ENCODE results near the gene GCNT2.
"Not testable (repeated sequence)": the region's sequence is repeated elsewhere in the genome, so short reads cannot be mapped to it uniquely, and the experiment has no call there.

GCNT2 gene

GRCh38 chr6:10516953-10517352 lies 4.2 kb upstream of the GCNT2 start:
- no peak for DNase-seq

- no peak for DNase-seq
Measured at GRCh38 chr6:10518557-10519407, 2.4 kb upstream of the GCNT2 start.

- not testable (repeated sequence) for DNase-seq
Measured at GRCh38 chr6:10519408-10519697, 1.8 kb upstream of the GCNT2 start.

- no peak for DNase-seq
Measured at GRCh38 chr6:10520468-10520867, 683 bp upstream of the GCNT2 start.

GRCh38 chr6:10522929-10523573 lies 1.9 kb downstream of the GCNT2 start:
- no peak for DNase-seq

- DNase-seq = no peak
Measured at GRCh38 chr6:10526156-10526555, 5.0 kb downstream of the GCNT2 start.

- peak; percentile 53 to 56 for DNase-seq
Measured at GRCh38 chr6:10528158-10528981, 7.2 kb downstream of the GCNT2 start.

- DNase-seq = peak in 1 of 2 experiments; percentile 26
Measured at GRCh38 chr6:10529231-10529801, 8.2 kb downstream of the GCNT2 start.

GRCh38 chr6:10529828-10530374 lies 8.8 kb downstream of the GCNT2 start:
- not testable (repeated sequence) for DNase-seq

GRCh38 chr6:10531503-10531902 lies 10.4 kb downstream of the GCNT2 start:
- DNase-seq = no peak

- no peak for DNase-seq
Measured at GRCh38 chr6:10531942-10532341, 10.8 kb downstream of the GCNT2 start.

- DNase-seq = no peak
Measured at GRCh38 chr6:10532392-10532791, 11.2 kb downstream of the GCNT2 start.

GRCh38 chr6:10534419-10534762 lies 13.2 kb downstream of the GCNT2 start:
- no peak for DNase-seq

- DNase-seq = no peak
Measured at GRCh38 chr6:10535193-10535592, 14.0 kb downstream of the GCNT2 start.

- no peak for DNase-seq
Measured at GRCh38 chr6:10537726-10538125, 16.6 kb downstream of the GCNT2 start.

- no peak for DNase-seq
Measured at GRCh38 chr6:10540073-10540746, 19.1 kb downstream of the GCNT2 start.

- DNase-seq = no peak
Measured at GRCh38 chr6:10541591-10541990, 20.4 kb downstream of the GCNT2 start.

GRCh38 chr6:10542213-10542612 lies 21.1 kb downstream of the GCNT2 start:
- DNase-seq = no peak

GRCh38 chr6:10543488-10543887 lies 22.3 kb downstream of the GCNT2 start:
- no peak for DNase-seq

GRCh38 chr6:10545482-10545881 lies 24.3 kb downstream of the GCNT2 start:
- no peak for DNase-seq

GRCh38 chr6:10547809-10548208 lies 26.7 kb downstream of the GCNT2 start:
- no peak for DNase-seq

- no peak for DNase-seq
Measured at GRCh38 chr6:10550764-10551163, 29.6 kb downstream of the GCNT2 start.

Measured in activated T-cell treated with anti-CD3 and anti-CD28 coated beads, Interleukin-2, amount 50 U/mL, for 48 hours (primary cell).